CD14-positive monocyte (primary cell): ENCODE measurements around the gene RELN. TPM values are rescaled to one million over a fixed set of nuclear protein-coding genes. Genes with fewer than 3 reads are reported as not detected.

Experiments used
- DNase-seq, 3 donors: peaks; one replicate each; pipeline ENCODE4 v3.0.0-alpha.2; 2011 to 2022
- H2AFZ ChIP-seq: 2 replicates; pipeline ENCODE4 v1.6.0; 2012; ENCODE audit warnings: mild to moderate bottlenecking, low read depth, low read length, inconsistent platforms; ENCODE audit not compliant: insufficient read depth, poor library complexity, severe bottlenecking
- H3K27ac ChIP-seq, 2 donors: 1 replicate in 1 of 2; 2 replicates in 1 of 2; pipeline ENCODE4 v1.5.1; 2012 to 2013; ENCODE audit warnings: low read length in 2 of 2, control low read depth in 1 of 2, inconsistent platforms in 1 of 2, low read depth in 1 of 2, mild to moderate bottlenecking in 1 of 2
- H3K27me3 ChIP-seq, 2 donors: one replicate each; pipeline versions ENCODE4 v1.6.0 to v1.6.1; 2011 to 2013; ENCODE audit warnings: low read length in 2 of 2; ENCODE audit not compliant: control insufficient read depth in 2 of 2, insufficient read depth in 2 of 2
- H3K36me3 ChIP-seq, 2 donors: replicated peaks in 1 of 2; 1 replicate in 1 of 2; 2 replicates in 1 of 2; pipeline versions ENCODE4 v1.5.1 to v1.6.1; 2012 to 2013; ENCODE audit warnings: low read length in 2 of 2, control low read depth in 1 of 2, inconsistent platforms in 1 of 2, mild to moderate bottlenecking in 1 of 2; ENCODE audit not compliant: insufficient read depth in 2 of 2, control insufficient read depth in 1 of 2
- H3K4me1 ChIP-seq, 2 donors: 1 replicate in 1 of 2; 2 replicates in 1 of 2; pipeline versions ENCODE4 v1.5.1 to v1.6.1; 2012 to 2013; ENCODE audit warnings: low read length in 2 of 2, control low read depth in 1 of 2, inconsistent platforms in 1 of 2, mild to moderate bottlenecking in 1 of 2, moderate library complexity in 1 of 2; ENCODE audit not compliant: insufficient read depth in 2 of 2, control insufficient read depth in 1 of 2
- H3K4me2 ChIP-seq: replicated peaks from 2 replicates; pipeline ENCODE3; 2012; ENCODE audit warnings: low read length, moderate library complexity, mild to moderate bottlenecking; ENCODE audit not compliant: poor library complexity, severe bottlenecking; ENCODE audit errors: extremely low read depth
- H3K4me3 ChIP-seq, 3 experiments: fragments of 200-600 bp in 1 of 3; sonication (generic) in 1 of 3; replicated peaks in 1 of 3; 1 replicate in 2 of 3; 2 replicates in 1 of 3; pipeline ENCODE4 v1.5.1; 2011 to 2013; ENCODE audit warnings: low read length in 3 of 3, mild to moderate bottlenecking in 3 of 3, control low read depth in 2 of 3, low read depth in 2 of 3, inconsistent platforms in 1 of 3, moderate library complexity in 1 of 3
- H3K79me2 ChIP-seq: 2 replicates; pipeline ENCODE4 v1.6.0; 2012; ENCODE audit warnings: mild to moderate bottlenecking, control low read depth, inconsistent platforms, low read length, moderate library complexity; ENCODE audit not compliant: insufficient read depth
- H3K9ac ChIP-seq: 2 replicates; pipeline ENCODE4 v1.6.0; 2017; ENCODE audit warnings: low read length, mild to moderate bottlenecking; ENCODE audit not compliant: insufficient read depth, poor library complexity, severe bottlenecking
- H3K9me3 ChIP-seq, 2 donors: replicated peaks in 1 of 2; 1 replicate in 1 of 2; 2 replicates in 1 of 2; pipeline versions ENCODE4 v1.5.1 to v1.6.1; 2012 to 2013; ENCODE audit warnings: low read length in 2 of 2, control low read depth in 1 of 2; ENCODE audit not compliant: control insufficient read depth in 1 of 2, insufficient read depth in 1 of 2
- H4K20me1 ChIP-seq: 2 replicates; pipeline ENCODE4 v1.6.0; 2012; ENCODE audit warnings: mild to moderate bottlenecking, low read length, control low read depth, moderate library complexity; ENCODE audit not compliant: insufficient read depth
- H3K27ac Mint-ChIP-seq, 7 donors: one replicate each; pipeline ENCODE4 v1.8.0; 2020; ENCODE audit warnings: mild to moderate bottlenecking in 7 of 7, mixed read lengths in 7 of 7, moderate library complexity in 6 of 7, inconsistent platforms in 2 of 7
- H3K27me3 Mint-ChIP-seq, 3 donors: one replicate each; pipeline ENCODE4 v1.8.0; 2021 to 2022; ENCODE audit warnings: low read depth in 3 of 3, mild to moderate bottlenecking in 3 of 3, mixed read lengths in 3 of 3, moderate library complexity in 3 of 3, inconsistent platforms in 1 of 3
- H3K36me3 Mint-ChIP-seq, 2 donors: one replicate each; pipeline ENCODE4 v1.8.0; 2020; ENCODE audit warnings: mixed read lengths in 2 of 2, inconsistent platforms in 1 of 2, mild to moderate bottlenecking in 1 of 2
- H3K4me1 Mint-ChIP-seq: one replicate; pipeline ENCODE4 v1.8.0; 2020; ENCODE audit warnings: mild to moderate bottlenecking, mixed read lengths
- H3K4me3 Mint-ChIP-seq, 2 donors: one replicate each; pipeline ENCODE4 v1.8.0; 2020; ENCODE audit warnings: mild to moderate bottlenecking in 2 of 2, mixed read lengths in 2 of 2, moderate library complexity in 1 of 2
- H3K9me3 Mint-ChIP-seq, 7 donors: one replicate each; pipeline ENCODE4 v1.8.0; 2020 to 2022; ENCODE audit warnings: mixed read lengths in 7 of 7, mild to moderate bottlenecking in 6 of 7, moderate library complexity in 6 of 7, inconsistent platforms in 2 of 7
- CTCF ChIP-seq: fragments of 200-600 bp; IDR thresholded peaks from one replicate; pipeline ENCODE4 v1.8.0; 2022; ENCODE audit warnings: antibody characterized with exemption, mild to moderate bottlenecking
- WGBS: methylation state at CpG from one replicate; pipeline ENCODE4 v1.1.5; 2013; ENCODE audit warnings: missing lambda C conversion rate; ENCODE audit not compliant: insufficient coverage; 5-methylcytosine and 5-hydroxymethylcytosine counted together
- intact Hi-C, 2 donors: fragments of 100-400 bp; cut with micrococcal nuclease; formaldehyde crosslinking; loops; one replicate each; pipeline versions ENCODE4 v1.15.0 to v1.15.1; 2023
- polyA plus RNA-seq, 3 donors: library from polyadenylated mRNA; depleted of rRNA in 1 of 3; unstranded in 2 of 3; stranded (reverse) in 1 of 3; fragments of 300-500 nt in 2 of 3; fragments of >200 nt in 1 of 3; fragmentation: Illumina TruSeq in 2 of 3; gene quantifications; 1 replicate in 2 of 3; 2 replicates in 1 of 3; pipeline ENCODE4 v1.2.3, GENCODE V29; 2012 to 2021

The RELN gene
- polyA plus RNA-seq, 3 donors: not detected

GRCh38 chr7:104008107-104008506, 18.6 kb upstream of the RELN start:
- Histone ChIP-seq H3K36me3 (no peaks in the 10 kb centered on the region), H2AFZ (no peak overlapping the region), H3K4me3 (no peak overlapping the region), H3K27ac (no peak overlapping the region), H3K79me2 (no peaks in the 10 kb centered on the region), H4K20me1 (no peaks in the 10 kb centered on the region), H3K9ac (no peak overlapping the region), H3K4me2 (no peak overlapping the region), H3K4me1 (no peaks in the 10 kb centered on the region), H3K27me3 (no peaks in the 10 kb centered on the region), H3K9me3 (no peaks in the 10 kb centered on the region)
- Mint-ChIP-seq H3K27ac (no peak overlapping the region), H3K4me3 (no peak overlapping the region), H3K9me3 (peaks cover 0 to 2% (median 0%) of the 10 kb centered on the region in 7 donors), H3K27me3 (peaks cover 0 to 4% (median 0%) of the 10 kb centered on the region in 3 donors), H3K4me1 (no peaks in the 10 kb centered on the region), H3K36me3 (no peaks in the 10 kb centered on the region)
- intact Hi-C loops: no loop called here
- no peak for TF ChIP-seq CTCF
- no CpG with 5 or more reads among the region's 4 CpGs for WGBS
- DNase-seq: no peak

GRCh38 chr7:104007614-104008013, 18.2 kb upstream of the RELN start:
- H3K9ac ChIP-seq: no peak overlapping the region
- no peak overlapping the region for H3K4me3 ChIP-seq
- H3K4me2 ChIP-seq: no peak overlapping the region
- H3K4me1 Mint-ChIP-seq: no peaks in the 10 kb centered on the region
- no peaks in the 10 kb centered on the region for H3K4me1 ChIP-seq
- no peaks in the 10 kb centered on the region for H3K36me3 ChIP-seq
- no peaks in the 10 kb centered on the region for H3K79me2 ChIP-seq
- no peak overlapping the region for H2AFZ ChIP-seq
- H3K4me3 Mint-ChIP-seq: no peak overlapping the region
- no peaks in the 10 kb centered on the region for H3K9me3 ChIP-seq
- intact Hi-C loops: no loop called here
- TF ChIP-seq CTCF: no peak
- peaks cover 0 to 2% (median 0%) of the 10 kb centered on the region in 7 donors for H3K9me3 Mint-ChIP-seq
- H3K36me3 Mint-ChIP-seq: no peaks in the 10 kb centered on the region
- no CpG with 5 or more reads among the region's 3 CpGs for WGBS
- DNase-seq: no peak
- H3K27me3 Mint-ChIP-seq: peaks cover 0 to 4% (median 0%) of the 10 kb centered on the region in 3 donors
- no peak overlapping the region for H3K27ac Mint-ChIP-seq
- no peaks in the 10 kb centered on the region for H3K27me3 ChIP-seq
- no peak overlapping the region for H3K27ac ChIP-seq
- H4K20me1 ChIP-seq: no peaks in the 10 kb centered on the region
